Measurements from ENCODE around the gene RDH5. TPM values are rescaled to one million over a fixed set of nuclear protein-coding genes. Genes with fewer than 3 reads are reported as not detected.
A peak's percentile ranks its signal among the peaks of the same experiment; 100 is the strongest.

The RDH5 gene
- total RNA-seq, 1 donor from 2014 or later = 6.7 TPM

- Mint-ChIP-seq H3K4me1 (ENCODE audit: low read depth) (no peaks in the 10 kb centered on the region), H3K27ac (no peak overlapping the region), H3K4me3 (no peak overlapping the region), H3K9me3 (no peaks in the 10 kb centered on the region), H3K27me3 (ENCODE audit: insufficient read depth) (peaks cover 7% of the 10 kb centered on the region), H3K36me3 (ENCODE audit: low read depth) (no peaks in the 10 kb centered on the region)
- no peak for DNase-seq (ENCODE audit: low spot score)
- intact Hi-C loops (cut with micrococcal nuclease) = no loop called here
Observed at GRCh38 chr12:55699471-55700055, 20.6 kb upstream of the RDH5 start.

- H3K27me3 Mint-ChIP-seq (ENCODE audit: insufficient read depth) = peaks cover 13% of the 10 kb centered on the region
- H3K36me3 Mint-ChIP-seq (ENCODE audit: low read depth) = no peaks in the 10 kb centered on the region
- H3K27ac Mint-ChIP-seq = no peak overlapping the region
- no peak for DNase-seq (ENCODE audit: low spot score)
- intact Hi-C loops (cut with micrococcal nuclease) = no loop called here
- H3K4me3 Mint-ChIP-seq = no peak overlapping the region
- no peaks in the 10 kb centered on the region for H3K9me3 Mint-ChIP-seq
- no peaks in the 10 kb centered on the region for H3K4me1 Mint-ChIP-seq (ENCODE audit: low read depth)
Observed at GRCh38 chr12:55700255-55701018, 19.8 kb upstream of the RDH5 start.

GRCh38 chr12:55702861-55703260, 17.3 kb upstream of the RDH5 start:
- DNase-seq (ENCODE audit: low spot score) = no peak
- peaks cover 20% of the 10 kb centered on the region for H3K27me3 Mint-ChIP-seq (ENCODE audit: insufficient read depth)
- no peaks in the 10 kb centered on the region for H3K36me3 Mint-ChIP-seq (ENCODE audit: low read depth)
- intact Hi-C loops (cut with micrococcal nuclease) = no loop called here
- no peak overlapping the region for H3K4me3 Mint-ChIP-seq
- peaks cover 7% of the 10 kb centered on the region for H3K4me1 Mint-ChIP-seq (ENCODE audit: low read depth)
- no peak overlapping the region for H3K27ac Mint-ChIP-seq
- no peaks in the 10 kb centered on the region for H3K9me3 Mint-ChIP-seq

- no peak for DNase-seq (ENCODE audit: low spot score)
- peaks cover 11% of the 10 kb centered on the region for H3K4me1 Mint-ChIP-seq (ENCODE audit: low read depth)
- H3K27me3 Mint-ChIP-seq (ENCODE audit: insufficient read depth) = peaks cover 23% of the 10 kb centered on the region
- intact Hi-C loops (cut with micrococcal nuclease) = no loop called here
- H3K27ac Mint-ChIP-seq = no peak overlapping the region
- H3K9me3 Mint-ChIP-seq = no peaks in the 10 kb centered on the region
- H3K4me3 Mint-ChIP-seq = no peak overlapping the region
- H3K36me3 Mint-ChIP-seq (ENCODE audit: low read depth) = no peaks in the 10 kb centered on the region
Observed at GRCh38 chr12:55703288-55703687, 16.9 kb upstream of the RDH5 start.

- intact Hi-C loops (cut with micrococcal nuclease) = no loop called here
- Mint-ChIP-seq H3K4me1 (ENCODE audit: low read depth) (peaks cover 19% of the 10 kb centered on the region), H3K4me3 (no peak overlapping the region), H3K36me3 (ENCODE audit: low read depth) (no peaks in the 10 kb centered on the region), H3K9me3 (no peaks in the 10 kb centered on the region), H3K27me3 (ENCODE audit: insufficient read depth) (peaks cover 32% of the 10 kb centered on the region), H3K27ac (no peak overlapping the region)
- DNase-seq (ENCODE audit: low spot score) = no peak
Observed at GRCh38 chr12:55703901-55704761, 16.1 kb upstream of the RDH5 start.

GRCh38 chr12:55704824-55705718, 15.1 kb upstream of the RDH5 start:
- Mint-ChIP-seq H3K27ac (no peak overlapping the region), H3K4me1 (ENCODE audit: low read depth) (peaks cover 21% of the 10 kb centered on the region), H3K27me3 (ENCODE audit: insufficient read depth) (peaks cover 40% of the 10 kb centered on the region), H3K9me3 (no peaks in the 10 kb centered on the region), H3K36me3 (ENCODE audit: low read depth) (no peaks in the 10 kb centered on the region), H3K4me3 (no peak overlapping the region)
- no peak for DNase-seq (ENCODE audit: low spot score)
- intact Hi-C loops (cut with micrococcal nuclease) = no loop called here

GRCh38 chr12:55705782-55706402, 14.3 kb upstream of the RDH5 start:
- H3K4me3 Mint-ChIP-seq = no peak overlapping the region
- peaks cover 46% of the 10 kb centered on the region for H3K27me3 Mint-ChIP-seq (ENCODE audit: insufficient read depth)
- H3K4me1 Mint-ChIP-seq (ENCODE audit: low read depth) = peaks cover 21% of the 10 kb centered on the region
- no peak for DNase-seq (ENCODE audit: low spot score)
- no peak overlapping the region for H3K27ac Mint-ChIP-seq
- intact Hi-C loops (cut with micrococcal nuclease) = no loop called here
- H3K9me3 Mint-ChIP-seq = no peaks in the 10 kb centered on the region
- no peaks in the 10 kb centered on the region for H3K36me3 Mint-ChIP-seq (ENCODE audit: low read depth)

- Mint-ChIP-seq H3K36me3 (ENCODE audit: low read depth) (no peaks in the 10 kb centered on the region), H3K9me3 (no peaks in the 10 kb centered on the region), H3K27ac (no peak overlapping the region), H3K4me1 (ENCODE audit: low read depth) (peaks cover 21% of the 10 kb centered on the region), H3K4me3 (peak overlapping the region; percentile 78), H3K27me3 (ENCODE audit: insufficient read depth) (peaks cover 50% of the 10 kb centered on the region)
- intact Hi-C loops (cut with micrococcal nuclease) = no loop called here
- DNase-seq (ENCODE audit: low spot score) = no peak
Observed at GRCh38 chr12:55706568-55707218, 13.5 kb upstream of the RDH5 start.

- no peaks in the 10 kb centered on the region for H3K9me3 Mint-ChIP-seq
- H3K36me3 Mint-ChIP-seq (ENCODE audit: low read depth) = no peaks in the 10 kb centered on the region
- H3K27ac Mint-ChIP-seq = no peak overlapping the region
- peaks cover 21% of the 10 kb centered on the region for H3K4me1 Mint-ChIP-seq (ENCODE audit: low read depth)
- intact Hi-C loops (cut with micrococcal nuclease) = no loop called here
- DNase-seq (ENCODE audit: low spot score) = no peak
- H3K4me3 Mint-ChIP-seq = peak overlapping the region; percentile 78
- H3K27me3 Mint-ChIP-seq (ENCODE audit: insufficient read depth) = peaks cover 56% of the 10 kb centered on the region
Observed at GRCh38 chr12:55707219-55707671, 12.9 kb upstream of the RDH5 start.

GRCh38 chr12:55707841-55708694, 12.1 kb upstream of the RDH5 start, which contains the start of gene ITGA7:
TSS of gene ITGA7 (minus strand) at chr12:55707904. CDS start at chr12:55707682, 222 bp downstream.
- H3K36me3 Mint-ChIP-seq (ENCODE audit: low read depth) = no peaks in the 10 kb centered on the region
- intact Hi-C loops (cut with micrococcal nuclease) = loop anchor here (1.0 kb wide), 1 partner anchor 8 kb away; the partner anchor contains the start of gene BLOC1S1
- H3K27me3 Mint-ChIP-seq (ENCODE audit: insufficient read depth) = peaks cover 61% of the 10 kb centered on the region
- no peak within 1 kb of the TSS for H3K27ac Mint-ChIP-seq
- H3K9me3 Mint-ChIP-seq = no peaks in the 10 kb centered on the region
- peak within 1 kb of the TSS; percentile 78 for H3K4me3 Mint-ChIP-seq
- DNase-seq (ENCODE audit: low spot score) = peak; percentile 53
- peaks cover 21% of the 10 kb centered on the region for H3K4me1 Mint-ChIP-seq (ENCODE audit: low read depth)

All from activated T-helper 1 cell treated with anti-CD3 and anti-CD28 coated beads, Interleukin-12 subunit alpha, Interleukin-12 subunit beta, Interleukin-2, Interleukin-4 antibody, amounts not matched to agents 30 ng/mL and 10 ng/mL and 1 ng/mL, durations not matched to agents 14 hours and 24 hours and 36 hours (primary cell).